Vein endothelial cell (primary cell): ENCODE results near the gene IL1RL1. TPM values are rescaled to one million over a fixed set of nuclear protein-coding genes. Genes with fewer than 3 reads are reported as not detected.

ENCODE experiments used
- total RNA-seq: library from RNA; depleted of rRNA; stranded (reverse); fragments of >200 nt; gene quantifications from 2 replicates; pipeline ENCODE4 v1.2.3, GENCODE V29; 2012

IL1RL1 gene
- total RNA-seq, result 11.1 and 31.0 TPM in 2 replicates

DNA sequence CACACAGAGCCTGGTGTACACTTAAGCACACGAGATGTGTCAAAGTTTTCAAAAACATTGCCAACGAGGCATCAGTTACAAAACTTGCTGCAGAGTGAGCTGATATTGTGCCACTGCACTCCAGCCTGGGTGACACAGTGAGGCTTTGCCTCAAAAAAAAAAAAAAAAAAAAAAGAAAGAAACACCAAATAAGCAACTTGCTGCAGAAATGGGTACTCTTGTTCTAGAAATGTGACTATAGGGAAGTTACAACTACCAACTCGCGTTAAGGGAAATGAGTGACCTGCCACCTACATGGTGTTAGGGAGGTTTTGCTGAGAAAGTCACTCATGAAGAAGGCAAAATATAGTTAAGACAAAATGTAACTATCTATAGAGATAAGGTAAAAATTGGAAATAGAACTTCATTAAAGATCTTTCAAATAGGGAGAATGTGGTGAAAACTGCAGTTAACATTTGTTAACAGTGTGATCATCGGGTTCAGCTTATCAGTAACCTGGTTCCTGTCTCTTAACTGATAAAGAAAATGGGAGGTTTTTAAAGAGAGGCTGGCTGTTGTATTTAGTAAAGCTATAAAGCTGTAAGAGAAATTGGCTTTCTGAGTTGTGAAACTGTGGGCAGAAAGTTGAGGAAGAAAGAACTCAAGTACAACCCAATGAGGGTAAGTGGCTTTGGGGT, at the start of gene IL1RL1:
Gene IL1RL1 (plus strand): TSS at position 600 of the 677 bp plus-strand sequence. CDS start 26,702 bp downstream, outside the sequence.

DNA sequence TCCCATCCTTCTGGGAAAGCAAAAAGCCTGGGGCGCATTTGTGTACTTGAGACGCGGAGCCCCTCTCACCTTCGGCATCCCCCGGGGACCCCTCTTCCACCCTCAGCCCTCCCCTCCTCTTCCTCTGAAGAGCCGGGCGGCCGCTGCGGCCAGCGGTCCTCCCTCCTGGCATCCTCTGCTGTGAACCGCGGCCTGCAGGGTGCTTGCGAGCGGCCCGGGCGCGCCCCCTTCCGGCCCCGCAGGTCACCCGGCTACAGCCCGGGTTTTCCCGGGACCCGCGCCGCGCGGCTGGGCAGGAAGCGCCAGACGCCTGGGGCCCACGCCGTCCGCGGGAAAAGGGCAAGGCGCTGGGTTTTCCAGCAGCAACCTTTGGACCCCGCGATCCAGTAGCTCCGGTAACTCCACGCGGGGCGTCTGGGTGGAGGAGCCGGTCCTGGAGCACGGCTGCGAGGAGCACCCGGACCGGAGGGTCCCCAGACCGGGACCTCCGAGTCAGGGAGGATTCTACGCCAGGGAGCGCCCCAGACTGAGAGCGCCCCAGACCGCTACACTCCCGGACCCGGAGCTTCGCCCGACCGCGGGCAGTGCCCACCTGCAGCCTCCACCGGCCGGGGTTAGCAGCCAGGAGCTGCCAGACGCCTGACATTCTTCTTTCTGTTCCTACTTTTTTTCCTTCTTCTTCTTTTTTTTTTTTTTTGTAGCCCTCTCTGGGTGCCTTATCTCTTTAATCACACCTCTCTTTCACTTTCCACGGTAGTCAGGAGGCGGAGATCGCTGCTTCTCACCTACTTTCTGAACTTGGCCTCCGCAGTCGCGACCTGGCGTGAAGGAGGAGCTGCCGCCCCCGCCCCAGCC, 44.4 kb downstream of the IL1RL1 start, which contains the start of gene IL18R1:
Gene IL18R1 (plus strand): TSS at position 271 of the 855 bp plus-strand sequence. CDS start 6,865 bp downstream, outside the sequence.

Other genes starting within 250 kb of the IL1RL1 start
- 2.0 and 4.2 TPM in 2 replicates for gene IL1R1, start 168.8 kb upstream of the IL1RL1 start, total RNA-seq
- not detected in 2 replicates for gene IL1RL2, start 124.5 kb upstream of the IL1RL1 start, total RNA-seq
- 1.6 and 3.4 TPM in 2 replicates for gene IL18R1, start 44.2 kb downstream of the IL1RL1 start, total RNA-seq
- gene IL18RAP, start 111.6 kb downstream of the IL1RL1 start, total RNA-seq, result not detected in 2 replicates
- gene SLC9A4, start 161.7 kb downstream of the IL1RL1 start, total RNA-seq, result under 0.01 TPM in 2 replicates